ENCODE results near the gene HINT3. TPM values are rescaled to one million over a fixed set of nuclear protein-coding genes. Genes with fewer than 3 reads are reported as not detected.

The HINT3 gene
- total RNA-seq, 1 experiment from 2014 or later, result 45.4 TPM

DNA sequence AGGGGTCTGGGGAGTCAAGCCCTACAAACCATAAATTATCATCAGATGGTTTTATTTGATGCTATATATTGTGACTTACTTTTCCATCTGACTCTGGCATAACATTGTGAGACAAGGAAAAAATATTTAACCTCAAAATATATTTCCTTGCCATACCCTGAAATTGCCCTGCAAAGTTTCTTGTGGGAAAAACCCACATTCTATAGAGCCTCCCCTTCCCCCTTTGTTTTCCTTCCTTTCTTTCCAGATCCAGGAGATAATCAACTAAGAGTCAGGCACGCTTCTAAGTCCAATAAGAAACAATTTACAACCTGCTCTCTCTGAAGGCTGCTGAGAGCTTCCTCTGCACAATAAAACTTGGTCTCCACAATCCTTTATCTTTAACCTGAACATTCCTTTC, 17.5 kb upstream of the HINT3 start:
- no peak for DNase-seq (ENCODE audit: extremely low read depth, low read depth)

DNA sequence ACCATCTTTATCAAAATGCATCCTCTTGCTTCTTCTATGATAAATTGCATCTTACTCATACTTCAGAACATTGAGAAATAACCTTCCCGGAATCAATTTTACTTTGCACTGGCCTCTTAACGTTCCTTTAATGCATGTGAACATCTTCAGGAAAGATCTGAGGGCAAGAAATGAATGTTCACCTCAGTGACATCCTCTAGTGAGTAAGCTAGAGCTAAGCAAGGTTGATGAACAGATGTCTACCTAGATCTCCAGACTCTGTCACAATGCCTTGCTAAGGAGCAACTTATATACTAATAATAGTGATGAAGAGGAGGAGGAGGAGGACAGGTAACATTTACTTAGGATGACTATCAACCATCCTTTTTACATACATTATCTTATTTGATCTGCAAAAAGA, 16.8 kb upstream of the HINT3 start:
- no peak for DNase-seq (ENCODE audit: extremely low read depth, low read depth)

DNA sequence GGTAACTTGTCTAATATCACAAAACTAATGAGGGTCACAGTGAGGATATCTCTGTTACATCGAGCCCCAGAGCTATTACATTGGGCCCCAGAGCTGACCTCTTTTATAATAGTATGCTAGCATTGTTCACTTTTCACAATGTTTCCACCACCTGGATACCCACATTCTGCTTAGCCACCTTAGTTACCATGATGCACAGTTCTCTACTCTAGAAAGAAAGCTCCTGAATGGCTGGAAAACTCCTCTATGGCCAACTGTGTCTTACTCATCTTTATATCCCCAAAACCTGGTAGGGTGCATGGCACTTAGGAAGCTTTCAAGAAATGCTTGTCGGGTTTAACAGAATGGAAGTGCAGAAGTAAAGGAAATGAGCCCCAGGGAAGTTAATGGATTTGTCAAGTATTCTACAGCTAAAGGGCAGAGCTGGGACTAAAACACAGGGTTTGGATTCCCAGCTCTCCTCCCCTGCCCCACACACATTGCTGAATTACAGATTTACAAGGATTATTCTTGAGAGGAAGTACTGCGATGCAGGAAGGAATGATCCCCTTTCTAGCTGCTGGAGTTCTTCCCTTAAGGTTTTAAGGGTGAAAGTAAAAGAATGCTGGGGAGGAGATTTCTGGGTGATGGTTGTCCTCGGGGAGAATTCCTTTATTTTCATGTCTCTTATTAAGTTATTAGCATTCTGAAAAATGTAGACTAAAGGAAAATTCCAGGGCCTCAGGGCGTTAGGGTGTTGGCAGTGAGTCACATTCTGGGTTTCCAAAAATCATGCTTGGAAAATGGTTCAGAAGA, 16.1 kb upstream of the HINT3 start:
- no peak for DNase-seq (ENCODE audit: extremely low read depth, low read depth)

DNA sequence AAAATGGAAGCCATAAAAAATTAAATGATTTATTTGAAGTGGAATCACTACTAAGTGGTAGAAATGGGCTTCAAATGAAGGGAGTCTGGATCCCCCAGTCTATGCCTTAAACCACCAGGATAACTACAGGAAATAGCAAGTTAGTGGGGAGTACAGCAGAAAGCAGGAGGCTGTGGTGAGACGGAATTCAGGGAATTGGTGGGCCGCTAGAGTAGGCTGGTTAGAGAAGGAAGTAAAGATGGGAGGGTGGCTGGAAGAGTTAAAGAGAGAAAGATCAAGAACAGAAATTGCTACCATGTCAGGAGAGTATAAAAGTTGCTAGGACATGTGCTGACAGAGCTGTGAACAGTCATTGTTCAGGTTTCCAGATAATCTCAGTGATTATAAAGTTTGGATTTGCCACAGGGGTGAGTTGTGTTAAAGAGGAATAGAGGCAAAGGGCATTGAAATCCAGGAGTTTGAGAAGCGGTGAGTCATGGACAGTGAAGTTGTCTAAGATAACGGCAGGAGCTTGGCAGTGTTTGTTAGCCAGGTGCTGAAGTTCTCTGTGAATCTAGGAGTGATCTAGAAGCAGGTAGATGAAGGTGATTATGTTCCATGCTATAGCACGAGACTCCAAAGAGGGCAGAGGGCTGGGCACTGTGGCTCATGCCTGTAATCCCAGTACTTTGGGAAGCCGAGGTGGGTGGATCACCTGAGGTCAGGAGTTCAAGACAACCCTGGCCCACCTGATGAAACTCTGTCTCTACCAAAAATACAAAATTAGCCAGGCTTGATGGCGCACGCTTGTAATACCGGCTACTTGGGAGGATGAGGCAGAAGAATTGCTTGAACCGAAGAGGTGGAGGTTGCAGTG, 13.7 kb upstream of the HINT3 start:
- no peak for DNase-seq (ENCODE audit: extremely low read depth, low read depth)

DNA sequence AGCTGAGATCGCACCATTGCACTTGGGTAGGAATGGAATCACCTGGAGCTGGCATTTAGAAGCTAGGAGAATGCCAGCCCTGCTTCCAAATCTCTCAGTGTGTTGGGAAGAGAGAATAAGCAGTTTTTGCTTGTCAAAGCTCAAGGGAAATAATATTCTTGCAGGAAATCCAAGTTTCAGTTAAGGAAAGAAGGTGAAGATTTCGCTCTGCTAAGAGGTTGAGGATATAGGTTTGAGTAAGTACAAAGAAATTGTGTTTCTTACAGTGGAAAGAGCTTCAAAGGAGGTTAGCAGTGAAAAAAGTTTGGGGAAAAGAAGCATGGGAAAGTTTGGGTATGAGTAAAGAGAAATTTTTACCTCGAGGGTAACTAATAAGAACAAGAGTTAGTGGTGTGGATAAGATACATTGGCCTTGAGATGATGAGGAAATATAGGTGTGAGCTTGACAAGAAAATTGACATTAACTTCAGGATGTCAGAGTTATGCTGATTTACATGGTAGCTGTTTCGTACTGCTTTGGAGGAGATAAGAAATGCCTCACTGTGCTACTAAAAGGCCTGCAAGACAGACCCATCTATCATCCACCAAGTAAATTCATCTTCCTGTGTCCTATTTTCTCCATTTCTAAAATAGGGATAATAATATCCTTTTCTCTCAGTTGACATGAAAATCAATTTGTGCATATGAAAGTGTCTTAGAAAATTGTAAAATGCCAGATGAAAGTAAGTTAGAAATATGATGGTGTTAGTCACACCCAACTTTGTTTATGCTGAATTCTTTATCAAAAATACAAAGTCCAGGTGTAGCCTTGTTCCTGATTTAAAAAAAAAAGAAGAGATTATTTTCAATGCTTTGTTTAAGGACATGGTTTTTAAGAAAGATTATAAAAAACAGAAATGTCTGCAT, 12.8 kb upstream of the HINT3 start:
- DNase-seq (ENCODE audit: extremely low read depth, low read depth), result no peak

DNA sequence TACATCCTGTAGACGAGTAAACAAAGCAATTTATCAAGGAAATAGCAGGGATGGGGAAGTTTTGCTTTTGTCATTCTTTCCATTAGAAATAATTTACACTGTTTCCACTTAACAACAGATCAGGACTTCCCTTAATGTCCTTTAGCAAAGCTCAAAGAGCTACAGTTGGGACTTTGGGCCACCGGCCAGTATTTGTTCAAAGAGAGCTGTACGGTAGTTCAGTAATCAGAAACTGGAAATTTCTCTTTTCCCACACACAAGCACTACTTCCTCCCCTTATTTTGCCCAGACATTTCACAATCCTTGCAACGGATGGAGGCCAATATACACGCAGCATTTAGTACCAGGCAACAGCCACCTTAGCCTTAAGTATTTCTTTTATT, 12.1 kb upstream of the HINT3 start:
- peak; percentile 90 for DNase-seq (ENCODE audit: extremely low read depth, low read depth)

DNA sequence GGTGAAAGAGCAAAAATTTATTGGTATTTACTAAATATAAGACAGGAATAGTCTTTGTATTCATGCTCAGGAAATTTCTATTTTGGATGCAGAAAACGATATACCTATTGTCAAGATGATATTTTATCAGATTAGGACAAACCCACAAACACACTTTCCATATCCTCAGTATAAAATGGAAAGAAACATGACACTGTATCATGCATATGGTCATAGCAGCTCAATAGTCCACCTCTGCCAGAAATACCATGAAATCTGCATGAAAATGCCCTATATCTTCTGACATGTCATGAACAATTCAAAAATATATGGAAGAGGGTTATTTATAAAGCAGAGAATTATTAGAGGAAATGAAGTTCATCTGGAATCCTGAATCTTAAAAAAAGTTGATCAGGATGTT, 11.7 kb upstream of the HINT3 start:
- no peak for DNase-seq (ENCODE audit: extremely low read depth, low read depth)

DNA sequence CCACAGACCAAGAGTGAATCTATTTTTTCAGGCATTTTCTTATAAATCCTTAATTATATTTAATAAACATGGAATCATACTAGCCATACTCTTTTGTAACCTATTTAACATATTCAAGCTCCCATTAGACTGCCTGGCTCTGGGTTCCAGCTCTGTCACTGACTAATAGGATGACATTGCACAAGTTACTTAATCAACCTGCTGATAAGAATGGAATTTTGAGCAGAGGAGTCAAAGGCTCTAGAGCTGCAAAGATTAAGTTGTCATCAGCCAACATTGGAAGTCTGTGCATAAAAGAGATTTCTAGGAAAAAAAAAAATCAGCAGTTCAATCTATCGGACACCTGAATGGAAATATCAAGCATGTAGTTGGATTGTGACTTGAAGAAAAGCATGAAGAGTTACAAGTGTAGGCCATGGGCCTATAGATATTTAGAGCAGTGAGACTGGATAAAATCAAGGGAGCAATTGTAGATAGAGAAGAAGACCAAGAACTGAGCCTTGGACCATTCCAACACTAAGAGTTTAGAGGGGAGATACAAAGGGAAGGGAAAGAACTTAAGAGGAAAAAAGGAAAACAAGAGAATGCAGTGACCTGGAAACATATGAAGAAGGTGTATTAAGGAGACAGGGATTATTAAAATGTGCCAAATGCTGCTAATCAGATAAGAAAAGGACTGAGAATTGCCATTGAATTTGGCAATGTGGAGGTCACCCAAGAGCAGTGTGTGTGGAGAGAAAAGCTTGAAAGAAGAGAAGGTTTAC, 11.0 kb upstream of the HINT3 start:
- DNase-seq (ENCODE audit: extremely low read depth, low read depth), result peak; percentile 89

DNA sequence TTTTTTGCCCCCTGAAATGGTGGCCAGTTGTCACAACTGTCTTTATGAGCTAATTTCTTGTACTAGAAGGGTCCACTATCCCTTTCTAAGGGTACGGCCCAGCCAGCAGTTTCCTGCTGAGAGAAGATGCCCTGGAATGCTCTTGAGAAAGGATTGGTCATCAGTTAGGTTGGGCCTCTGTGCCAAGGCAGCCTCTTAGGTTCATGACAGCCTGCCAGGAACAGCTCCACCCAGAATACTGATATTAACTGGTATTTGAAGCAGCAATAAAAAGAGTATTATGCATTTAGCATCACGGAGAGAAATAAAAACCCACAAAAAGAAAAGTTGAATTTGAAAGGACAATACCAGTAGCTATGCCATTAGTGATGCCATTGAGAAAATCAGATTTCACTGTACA, 9.0 kb upstream of the HINT3 start:
- DNase-seq (ENCODE audit: extremely low read depth, low read depth), result peak; percentile 87

DNA sequence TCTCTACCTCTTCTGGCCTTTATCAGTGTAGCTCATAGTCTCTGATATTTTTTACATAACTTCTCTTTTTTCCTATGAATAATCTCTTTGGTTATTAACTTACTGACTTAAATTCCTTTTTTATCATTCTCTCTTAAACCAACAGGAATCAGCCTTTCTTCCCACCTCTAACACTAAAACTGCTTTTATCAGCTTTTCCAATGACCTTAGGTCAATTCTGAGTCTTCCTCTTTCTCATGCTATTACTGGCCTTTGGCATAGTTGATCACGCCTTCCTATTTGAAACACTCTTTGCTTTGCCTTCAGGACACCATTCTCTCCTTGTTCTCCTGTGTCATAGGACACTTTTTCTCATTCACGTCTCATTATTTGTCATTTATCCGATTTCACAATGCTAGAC, 8.1 kb upstream of the HINT3 start:
- no peak for DNase-seq (ENCODE audit: extremely low read depth, low read depth)

DNA sequence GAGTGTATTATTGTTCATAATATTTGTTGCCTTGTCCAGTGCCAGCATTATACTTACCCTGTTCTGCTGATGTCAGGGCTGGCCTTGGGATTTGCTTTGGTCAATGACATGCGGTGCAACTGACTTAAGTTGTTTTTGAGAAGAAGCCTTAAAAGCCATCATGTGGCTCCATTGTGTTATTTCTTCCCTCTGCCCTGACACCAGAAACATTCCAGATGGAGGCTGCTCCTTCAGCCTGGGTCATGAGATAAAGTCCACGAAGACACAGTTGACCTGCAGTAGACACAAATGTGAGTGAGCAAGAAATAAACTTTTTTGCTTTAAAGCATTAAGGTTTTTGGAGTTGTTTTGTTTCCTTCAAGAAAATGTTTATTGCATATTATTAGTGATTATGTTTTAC, 7.5 kb upstream of the HINT3 start:
- no peak for DNase-seq (ENCODE audit: extremely low read depth, low read depth)

DNA sequence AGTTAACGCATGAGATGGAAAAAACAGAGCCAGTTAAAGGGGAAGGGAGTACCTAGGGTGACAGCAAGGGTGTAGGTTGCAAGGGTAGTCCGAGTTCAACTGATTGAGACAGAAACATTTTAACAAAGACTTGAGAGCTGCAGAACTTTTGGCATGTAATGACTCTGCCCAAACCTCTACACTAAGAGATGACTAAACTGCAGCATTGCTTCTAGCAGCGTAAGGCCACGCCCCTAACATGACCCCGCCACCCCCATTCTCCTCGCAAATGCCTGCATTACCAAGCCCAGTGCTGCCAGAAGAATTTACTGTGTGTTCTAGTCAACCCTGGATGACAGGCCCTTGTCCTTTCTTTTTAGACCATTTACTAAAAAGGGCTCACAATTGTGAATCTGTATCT, 6.3 kb upstream of the HINT3 start:
- peak; percentile 91 for DNase-seq (ENCODE audit: extremely low read depth, low read depth)

DNA sequence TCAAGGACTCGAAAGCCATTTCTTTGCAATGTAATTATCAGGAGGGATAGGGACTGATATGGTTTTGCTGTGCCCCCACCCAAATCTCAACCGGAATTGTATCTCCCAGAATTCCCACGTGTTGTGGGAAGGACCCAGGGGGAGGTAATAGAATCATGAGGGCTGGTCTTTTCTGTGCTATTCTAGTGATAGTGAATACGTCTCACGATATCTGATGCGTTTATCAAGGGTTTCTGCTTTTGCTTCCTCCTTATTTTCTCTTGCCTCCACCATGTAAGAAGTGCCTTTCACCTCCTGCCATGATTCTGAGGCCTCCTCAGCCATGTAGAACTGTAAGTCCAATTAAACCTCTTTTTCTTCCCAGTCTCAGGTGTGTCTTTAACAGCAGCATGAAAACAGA, 5.9 kb upstream of the HINT3 start:
- DNase-seq (ENCODE audit: extremely low read depth, low read depth), result peak; percentile 67

DNA sequence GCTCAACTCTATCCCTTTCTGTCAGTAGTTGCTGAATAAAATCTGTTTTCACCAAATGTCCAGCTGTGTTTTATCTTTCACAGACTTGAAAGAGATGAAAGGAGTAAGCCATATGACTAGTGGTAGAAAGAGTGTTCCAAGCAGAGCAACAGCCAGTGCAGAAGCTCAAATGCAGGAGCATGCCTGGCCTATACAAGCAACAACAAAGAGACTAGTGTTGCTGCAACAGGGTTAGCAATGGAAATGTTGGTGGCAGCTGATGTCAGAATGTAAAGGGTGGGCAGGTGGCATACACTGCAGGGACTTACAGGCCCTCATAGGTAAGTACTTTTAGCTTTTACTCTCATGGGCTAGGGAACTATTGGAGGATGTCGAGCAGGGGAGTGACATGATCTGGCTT, 5.2 kb upstream of the HINT3 start:
- DNase-seq (ENCODE audit: extremely low read depth, low read depth), result no peak

DNA sequence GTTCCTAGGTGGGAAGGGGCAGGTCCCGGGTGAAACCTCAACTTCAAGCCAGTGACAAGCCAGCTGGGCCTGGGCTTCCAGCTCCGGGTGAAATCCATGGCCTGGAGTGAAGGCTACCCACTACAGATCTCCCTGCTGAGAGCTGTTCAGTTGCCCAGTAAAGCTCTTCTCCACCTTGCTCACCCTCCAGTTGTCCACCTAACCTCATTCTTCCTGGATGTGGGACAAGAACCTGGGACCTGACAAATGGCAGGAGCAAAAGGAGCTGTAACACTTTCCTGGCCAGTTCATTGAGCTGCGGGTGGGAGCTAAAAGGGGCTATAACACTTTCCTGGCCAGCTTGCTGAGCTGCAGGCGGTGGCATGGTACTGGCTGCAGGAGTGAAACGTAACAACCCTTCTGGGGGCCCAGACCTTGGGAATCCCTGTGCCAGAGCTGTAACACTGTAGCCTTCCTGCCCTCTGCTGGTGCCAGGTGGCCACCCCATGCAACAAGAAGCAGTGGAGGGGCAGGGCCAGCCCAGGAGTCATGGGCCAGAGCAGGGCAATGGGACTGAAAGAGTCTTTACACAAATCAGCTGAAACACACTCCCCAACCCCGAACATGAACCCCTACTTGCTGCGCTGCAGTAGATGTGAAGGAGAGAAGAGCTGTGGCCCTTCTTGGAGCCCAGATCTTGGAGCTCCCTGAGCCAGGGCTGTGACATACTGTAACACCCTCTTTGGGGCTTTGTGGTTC, 3.6 kb upstream of the HINT3 start:
- peak; percentile 81 for DNase-seq (ENCODE audit: extremely low read depth, low read depth)

DNA sequence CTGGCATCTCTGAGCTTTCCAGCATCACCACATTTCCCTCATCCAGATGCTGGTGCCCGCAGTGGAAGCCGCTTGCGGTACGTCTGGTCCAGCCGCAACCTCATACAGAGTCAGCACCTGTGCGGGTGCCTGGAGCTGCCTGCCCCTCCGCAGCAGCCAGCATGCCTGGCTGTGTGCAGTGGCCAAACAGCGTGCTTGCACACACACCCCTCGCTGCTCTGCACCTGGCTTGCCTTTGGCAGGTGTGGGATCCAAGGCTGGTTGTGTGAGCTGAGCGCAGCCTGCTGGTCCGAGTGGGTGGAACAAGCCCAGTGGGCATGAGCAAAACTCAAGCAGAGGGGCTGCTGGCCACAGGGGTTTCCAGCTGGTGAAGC, 3.1 kb upstream of the HINT3 start:
- DNase-seq (ENCODE audit: extremely low read depth, low read depth), result no peak

DNA sequence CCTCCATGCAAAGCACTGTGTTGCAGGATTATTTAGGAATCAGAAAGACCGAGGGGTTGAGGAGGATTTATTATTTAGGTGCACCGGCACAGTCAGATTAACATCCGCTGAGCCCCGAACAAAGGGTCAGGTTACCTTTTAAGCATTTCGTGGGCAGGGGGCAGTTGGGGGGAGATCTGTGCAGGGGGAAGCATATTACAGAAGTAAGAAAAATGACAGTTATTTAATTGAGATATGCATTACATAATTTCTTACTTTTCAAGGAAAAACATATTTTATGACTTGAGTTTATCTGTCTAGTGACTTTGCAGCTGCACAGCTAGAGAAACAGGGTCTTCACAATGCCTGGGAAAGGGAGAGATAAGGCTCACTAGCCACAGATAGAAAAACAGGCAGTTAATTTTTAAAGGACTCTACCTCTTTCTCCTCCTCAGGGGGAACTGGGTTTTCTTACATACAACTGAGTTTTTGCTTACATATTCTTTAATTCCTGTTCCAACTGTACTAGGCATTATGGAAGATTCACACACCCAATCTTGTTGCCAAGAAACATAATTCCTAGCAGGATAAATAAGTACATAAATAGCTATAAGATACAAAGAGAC, 1.7 kb upstream of the HINT3 start:
- no peak for DNase-seq (ENCODE audit: extremely low read depth, low read depth)

DNA sequence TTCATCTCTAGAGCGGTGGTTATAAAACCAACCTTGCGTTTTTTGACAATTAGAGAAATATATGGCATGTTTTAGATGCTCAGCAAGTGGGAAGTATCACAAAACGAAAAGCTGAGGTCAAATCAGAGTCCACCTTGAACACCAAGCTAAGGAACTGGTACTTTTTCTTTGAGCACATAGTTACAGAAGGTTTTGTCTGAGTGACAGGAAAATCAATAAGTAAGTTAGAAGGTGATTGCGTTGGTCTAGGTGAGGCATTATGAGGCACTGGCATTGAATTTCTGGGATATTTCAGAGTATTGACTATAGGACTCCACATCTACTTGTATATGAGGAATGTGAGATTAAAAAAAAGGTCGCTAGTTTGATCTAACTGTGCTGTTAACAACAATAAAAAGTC, 597 bp upstream of the HINT3 start:
- DNase-seq (ENCODE audit: extremely low read depth, low read depth), result no peak

DNA sequence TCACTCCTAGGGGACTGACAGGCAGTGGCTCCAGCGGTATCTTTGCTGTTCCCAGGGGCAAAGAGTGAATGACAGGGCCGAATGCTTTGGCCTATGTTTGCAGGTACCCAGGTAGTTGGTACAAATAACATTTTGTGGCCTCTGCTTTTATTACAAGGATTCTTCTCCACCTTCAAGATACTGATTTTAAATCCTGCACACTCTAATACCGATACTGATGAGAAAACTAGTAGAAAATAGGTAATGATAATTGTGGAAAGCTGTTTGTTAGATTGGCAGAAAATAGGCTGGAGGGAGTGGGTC, 772 bp downstream of the HINT3 start:
- no peak for DNase-seq (ENCODE audit: extremely low read depth, low read depth)

DNA sequence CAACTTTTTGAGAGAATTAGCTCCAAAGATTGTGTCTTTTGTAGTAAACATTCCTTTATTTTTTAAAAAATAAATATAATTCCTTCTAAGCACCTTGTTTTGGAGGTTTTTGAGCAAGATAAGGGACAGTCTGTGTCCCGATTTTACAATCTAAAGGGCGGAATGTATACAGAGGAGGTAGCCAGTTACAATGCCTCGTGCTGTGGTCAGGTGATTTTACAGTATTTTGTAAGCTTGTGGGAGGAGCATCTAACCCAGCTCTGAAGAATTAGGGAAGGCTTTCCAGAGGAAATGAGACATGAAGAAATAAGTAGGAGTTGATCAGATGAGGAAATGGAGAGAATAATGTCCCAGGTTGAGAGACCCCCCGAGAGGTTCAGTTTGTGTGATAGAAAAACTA, 1.3 kb downstream of the HINT3 start:
- no peak for DNase-seq (ENCODE audit: extremely low read depth, low read depth)

Measured in NCI-H460 (cell line).